Measurements from ENCODE around the gene SLC39A9. TPM values are rescaled to one million over a fixed set of nuclear protein-coding genes. Genes with fewer than 3 reads are reported as not detected.
A peak's percentile ranks its signal among the peaks of the same experiment; 100 is the strongest.

Gene SLC39A9
- total and polyA plus RNA-seq, 2 of the 4 experiments (the other 2 are of a cell fraction), result 41.4 to 168 TPM

DNA sequence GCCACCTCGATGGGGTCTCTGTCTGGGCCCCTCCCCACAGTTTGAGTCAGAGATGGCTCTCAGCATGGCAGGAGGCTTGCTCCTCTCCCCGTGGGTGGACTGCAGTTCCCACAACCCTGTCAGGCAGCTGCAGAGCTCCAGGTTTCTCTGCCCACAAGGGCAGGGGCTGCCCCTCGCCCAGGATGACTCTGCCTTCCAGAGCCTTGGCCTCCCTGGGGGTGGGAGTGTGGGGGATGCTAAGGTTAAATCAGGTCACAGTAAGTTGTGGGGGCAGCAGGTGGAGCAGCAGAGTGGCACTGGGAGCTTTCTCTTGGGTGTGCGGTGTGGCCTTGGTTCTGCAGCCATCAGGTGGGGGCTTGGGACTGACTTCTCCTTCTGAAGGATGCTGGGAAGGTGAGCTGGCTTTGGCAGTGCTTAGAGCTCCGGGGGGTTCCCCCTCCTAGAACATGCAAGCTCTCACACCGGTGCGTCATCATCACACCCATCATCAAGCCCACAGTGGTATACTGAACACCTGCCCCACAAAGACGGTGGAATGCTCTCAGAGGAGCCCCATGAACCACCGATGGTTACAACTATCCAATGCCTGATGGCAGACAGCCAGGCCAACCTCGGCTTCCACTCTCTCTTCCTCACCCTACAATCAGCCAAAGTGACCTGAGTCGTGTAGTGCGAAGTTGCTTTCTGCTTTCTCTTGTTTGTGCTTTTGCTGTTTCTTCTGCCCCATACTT lies 40.1 kb upstream of the SLC39A9 start:
- Histone ChIP-seq H3K4me2 (ENCODE audit: low read depth, low read length) (no peak overlapping the region), H2AK9ac (replicated peaks; ENCODE audit: low read depth, low read length, poor library complexity) (no peak overlapping the region), H4K20me1 (ENCODE audit: insufficient read depth, low read length) (no peaks in the 10 kb centered on the region), H3K4me1 (ENCODE audit: control insufficient read depth, insufficient read depth, low read length) (peaks cover 7% of the 10 kb centered on the region), H4K5ac (ENCODE audit: low read depth, low read length) (no peak overlapping the region), H3K36me3 (ENCODE audit: control insufficient read depth, insufficient read depth, low read length) (no peaks in the 10 kb centered on the region), H2AK5ac (ENCODE audit: low read depth, low read length) (no peak overlapping the region), H3K9ac (ENCODE audit: low read depth, low read length) (no peak overlapping the region), H3K23ac (ENCODE audit: low read depth, low read length) (no peak overlapping the region), H4K8ac (ENCODE audit: low read depth in 2 of 2, low read length in 2 of 2) (no peak overlapping the region), H3K9me3 (ENCODE audit: control insufficient read depth, insufficient read depth, low read length) (no peaks in the 10 kb centered on the region), H2BK120ac (ENCODE audit: low read depth, low read length) (no peak overlapping the region), H3K27me3 (ENCODE audit: control insufficient read depth, insufficient read depth, low read length) (peaks cover 4% of the 10 kb centered on the region), H3K14ac (replicated peaks; ENCODE audit: low read depth, low read length) (no peak overlapping the region), H3K9me1 (ENCODE audit: insufficient read depth, low read length) (no peaks in the 10 kb centered on the region), H2BK15ac (ENCODE audit: low read depth, low read length) (no peak overlapping the region), H4K91ac (ENCODE audit: insufficient read depth, low read depth, low read length) (no peak overlapping the region), H3K79me1 (ENCODE audit: low read depth in 1 of 2, low read length in 2 of 2) (no peaks in the 10 kb centered on the region), H3K56ac (ENCODE audit: extremely low read depth, insufficient read depth, low read length) (no peak overlapping the region), H3K27ac (ENCODE audit: insufficient read depth, low read length) (no peak overlapping the region), H2BK20ac (ENCODE audit: low read depth, low read length) (no peak overlapping the region), H2AFZ (replicated peaks; ENCODE audit: low read length, poor library complexity) (peak overlapping the region; percentile 11), H2BK5ac (ENCODE audit: low read depth, low read length, poor library complexity, severe bottlenecking) (no peak overlapping the region), H3K4me3 (ENCODE audit: insufficient read depth, low read depth, low read length) (no peak overlapping the region), H3K4ac (ENCODE audit: low read depth, low read length) (no peak overlapping the region), H3K18ac (ENCODE audit: low read depth, low read length) (no peak overlapping the region)
- peak; percentile 6 for DNase-seq
- 59% methylated on average over 3 of the region's 12 CpGs; no CpG with 5 or more reads in 1 of the 2 experiments for WGBS, 2 experiments (ENCODE audit: extremely low coverage in 2 of 2, insufficient read length in 1 of 2)
- in situ Hi-C loops (cut with MboI; ENCODE audit: low sequenced_read_pairs), result loop anchor here (5.0 kb wide), 1 partner anchor 106 kb away; no protein-coding TSS in a partner anchor
- ChIA-PET POLR2A (ENCODE audit: unreplicated experiment) (no interaction called here), CTCF (no interaction called here)
- dilution Hi-C loops (cut with HindIII; ENCODE audit: low sequenced_read_pairs, unreplicated experiment), result no loop called here
- BruUV-seq (replicated peaks), result no TSS peak
- TF ChIP-seq FOS (IDR thresholded peaks at IDR 0.05; ENCODE audit: low read depth, low read length) (no peak), POLR2A (IDR thresholded peaks at IDR 0.05; ENCODE audit: low read depth, low read length) (no peak), MAFK (IDR thresholded peaks at IDR 0.05; ENCODE audit: low read depth, low read length) (no peak)
- intact Hi-C loops (cut with micrococcal nuclease), result no loop called here
- no peak for ATAC-seq (ENCODE audit: low read depth)
